Muscle of leg (tissue), 11 donors: ENCODE data around the gene SHROOM2. TPM values are rescaled to one million over a fixed set of nuclear protein-coding genes. Genes with fewer than 3 reads are reported as not detected.

Source experiments
- DNase-seq: peaks from one replicate; pipeline ENCODE4 v3.0.0; 2013
- H3K27ac ChIP-seq: one replicate; pipeline ENCODE4 v1.5.1; 2013; ENCODE audit warnings: mild to moderate bottlenecking, low read length, control low read depth
- H3K27me3 ChIP-seq: one replicate; pipeline ENCODE4 v1.6.1; 2013; ENCODE audit warnings: low read length; ENCODE audit not compliant: control insufficient read depth, insufficient read depth
- H3K36me3 ChIP-seq: one replicate; pipeline ENCODE4 v1.6.1; 2013; ENCODE audit warnings: low read length; ENCODE audit not compliant: control insufficient read depth, insufficient read depth
- H3K4me1 ChIP-seq: one replicate; pipeline ENCODE4 v1.6.1; 2013; ENCODE audit warnings: low read length; ENCODE audit not compliant: control insufficient read depth, insufficient read depth
- H3K4me3 ChIP-seq: one replicate; pipeline ENCODE4 v1.5.1; 2013; ENCODE audit warnings: low read length, control low read depth
- H3K9me3 ChIP-seq: replicated peaks from 2 replicates; pipeline ENCODE4 v1.6.1; 2013; ENCODE audit warnings: low read depth, low read length; ENCODE audit not compliant: control insufficient read depth
- WGBS: methylation state at CpG from one replicate; pipeline ENCODE4 v1.1.5; 2013; ENCODE audit warnings: missing lambda C conversion rate; ENCODE audit not compliant: insufficient coverage; 5-methylcytosine and 5-hydroxymethylcytosine counted together
- polyA plus RNA-seq, 8 donors: library from polyadenylated mRNA; unstranded; fragments of 120-200 nt; gene quantifications; one replicate each; pipeline versions ENCODE4 v1.2.1 to v1.2.3, GENCODE V29; 2013; ENCODE audit warnings: inconsistent platforms in 1 of 8, low replicate concordance in 1 of 8; ENCODE audit not compliant: insufficient read length in 8 of 8, insufficient read depth in 1 of 8
- total RNA-seq: library from RNA; stranded (reverse); fragments of 120-200 nt; gene quantifications from one replicate; pipeline ENCODE4 v1.2.4, GENCODE V29; 2013

Gene SHROOM2
- total and polyA plus RNA-seq, 9 donors, result 0.84 to 3.7 (median 1.7) TPM

GRCh38 chrX:9907645-9908387 is 121.6 kb downstream of the SHROOM2 start:
- Histone ChIP-seq H3K4me3 (no peak overlapping the region), H3K4me1 (peaks cover 6% of the 10 kb centered on the region), H3K27ac (no peak overlapping the region), H3K27me3 (peaks cover 29% of the 10 kb centered on the region), H3K36me3 (no peaks in the 10 kb centered on the region), H3K9me3 (no peaks in the 10 kb centered on the region)
- 71% methylated on average over 5 of the region's 8 CpGs for WGBS
- no peak for DNase-seq

- WGBS, result 84% methylated on average over 5 of the region's 6 CpGs
Observed at GRCh38 chrX:9909254-9909653, 123.0 kb downstream of the SHROOM2 start.

DNA sequence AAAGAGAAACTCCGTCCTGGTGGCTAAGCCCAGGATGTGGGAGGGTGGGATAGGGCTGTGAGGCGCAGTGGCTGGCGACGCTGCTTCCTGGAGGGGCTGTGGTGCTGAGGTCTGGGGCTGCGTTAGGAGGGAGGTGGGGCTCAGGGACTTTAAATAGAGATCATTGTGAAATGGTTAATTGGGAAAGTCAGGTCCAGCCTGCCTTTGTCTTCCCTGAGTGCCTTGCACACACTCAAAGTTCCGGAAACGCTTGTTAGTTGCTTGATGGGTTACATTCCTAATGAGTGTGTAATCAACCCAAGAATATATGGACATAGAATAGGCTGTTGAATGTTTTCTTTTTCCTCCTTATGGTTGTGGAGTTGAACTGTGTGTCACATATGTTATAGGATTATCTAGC is 125.3 kb downstream of the SHROOM2 start:
- WGBS, result 76% methylated on average over 7 of the region's 7 CpGs
- no peak overlapping the region for H3K27ac ChIP-seq
- no peaks in the 10 kb centered on the region for H3K9me3 ChIP-seq
- no peaks in the 10 kb centered on the region for H3K4me1 ChIP-seq
- H3K36me3 ChIP-seq, result no peaks in the 10 kb centered on the region
- peaks cover 32% of the 10 kb centered on the region for H3K27me3 ChIP-seq
- H3K4me3 ChIP-seq, result no peak overlapping the region
- no peak for DNase-seq

More at GRCh38 chrX:9909254-9909653, 123.0 kb downstream of the SHROOM2 start:
- Histone ChIP-seq H3K36me3 (no peaks in the 10 kb centered on the region), H3K9me3 (no peaks in the 10 kb centered on the region), H3K27me3 (peaks cover 30% of the 10 kb centered on the region), H3K4me1 (no peaks in the 10 kb centered on the region), H3K4me3 (no peak overlapping the region), H3K27ac (no peak overlapping the region)
- no peak for DNase-seq

GRCh38 chrX:9912351-9913145 is 126.3 kb downstream of the SHROOM2 start:
- H3K27me3 ChIP-seq, result peaks cover 33% of the 10 kb centered on the region
- 50% methylated on average over 23 of the region's 31 CpGs for WGBS
- DNase-seq, result peak; percentile 24

DNA sequence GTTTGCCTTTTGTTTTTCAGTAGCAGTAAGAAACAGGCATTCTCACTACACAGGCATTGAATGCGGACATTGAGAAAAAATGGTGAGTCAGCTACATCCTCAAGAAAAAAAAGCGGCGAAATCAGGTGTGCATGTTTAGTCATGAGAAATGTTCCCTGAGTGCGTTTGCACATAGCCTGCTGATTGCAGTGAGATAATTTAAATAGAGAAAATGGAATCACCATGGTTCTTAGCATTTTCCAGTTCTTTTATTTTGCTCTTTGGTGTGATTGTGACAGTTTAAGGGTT is 126.9 kb downstream of the SHROOM2 start:
- Histone ChIP-seq H3K27ac (no peak overlapping the region), H3K27me3 (peaks cover 28% of the 10 kb centered on the region), H3K4me1 (no peaks in the 10 kb centered on the region), H3K9me3 (no peaks in the 10 kb centered on the region), H3K4me3 (no peak overlapping the region), H3K36me3 (no peaks in the 10 kb centered on the region)
- WGBS, result 87% methylated on average over 3 of the region's 4 CpGs
- DNase-seq, result no peak

More at GRCh38 chrX:9912351-9913145, 126.3 kb downstream of the SHROOM2 start:
- no peak overlapping the region for H3K4me3 ChIP-seq
- no peaks in the 10 kb centered on the region for H3K4me1 ChIP-seq
- no peaks in the 10 kb centered on the region for H3K36me3 ChIP-seq
- H3K27ac ChIP-seq, result no peak overlapping the region
- H3K9me3 ChIP-seq, result no peaks in the 10 kb centered on the region

- no peaks in the 10 kb centered on the region for H3K9me3 ChIP-seq
- H3K36me3 ChIP-seq, result no peaks in the 10 kb centered on the region
- peaks cover 21% of the 10 kb centered on the region for H3K27me3 ChIP-seq
- no peak overlapping the region for H3K27ac ChIP-seq
- WGBS, result no CpG with 5 or more reads among the region's 5 CpGs
- no peaks in the 10 kb centered on the region for H3K4me1 ChIP-seq
- DNase-seq, result no peak
- no peak overlapping the region for H3K4me3 ChIP-seq
Observed at GRCh38 chrX:9917861-9918260, 131.6 kb downstream of the SHROOM2 start.

GRCh38 chrX:9919632-9920172 is 133.5 kb downstream of the SHROOM2 start:
- no peaks in the 10 kb centered on the region for H3K9me3 ChIP-seq
- WGBS, result 82% methylated on average over 3 of the region's 3 CpGs
- peaks cover 19% of the 10 kb centered on the region for H3K27me3 ChIP-seq
- no peak overlapping the region for H3K4me3 ChIP-seq
- DNase-seq, result no peak
- H3K36me3 ChIP-seq, result no peaks in the 10 kb centered on the region
- H3K4me1 ChIP-seq, result no peaks in the 10 kb centered on the region
- no peak overlapping the region for H3K27ac ChIP-seq

DNA sequence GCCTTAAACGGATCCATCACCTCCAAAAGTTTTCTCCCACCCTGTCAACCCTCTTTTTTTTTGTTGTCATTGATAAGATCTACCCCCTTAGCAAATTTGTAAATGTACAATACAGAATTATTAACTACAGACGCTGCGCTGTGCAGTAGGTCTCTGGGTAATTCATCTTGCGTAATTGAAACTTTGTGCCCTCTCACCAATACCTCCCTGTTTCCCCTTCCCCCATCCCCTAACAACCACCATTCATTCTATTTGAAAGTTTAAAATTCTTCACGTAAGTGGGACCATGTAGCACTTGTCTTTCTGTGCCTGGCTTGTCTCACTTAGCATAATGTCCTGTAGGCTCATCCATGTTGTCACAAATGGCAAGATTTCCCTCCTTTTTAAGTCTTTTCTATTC is 135.2 kb downstream of the SHROOM2 start:
- Histone ChIP-seq H3K4me3 (no peak overlapping the region), H3K9me3 (no peaks in the 10 kb centered on the region), H3K36me3 (no peaks in the 10 kb centered on the region), H3K4me1 (no peaks in the 10 kb centered on the region), H3K27me3 (peaks cover 30% of the 10 kb centered on the region), H3K27ac (no peak overlapping the region)
- WGBS, result 94% methylated on average over 4 of the region's 5 CpGs
- DNase-seq, result no peak

GRCh38 chrX:9923357-9923756 is 137.1 kb downstream of the SHROOM2 start:
- H3K36me3 ChIP-seq, result no peaks in the 10 kb centered on the region
- H3K27me3 ChIP-seq, result peaks cover 27% of the 10 kb centered on the region
- no peak for DNase-seq
- H3K9me3 ChIP-seq, result no peaks in the 10 kb centered on the region
- WGBS, result 66% methylated on average over 3 of the region's 5 CpGs
- no peak overlapping the region for H3K4me3 ChIP-seq
- no peak overlapping the region for H3K27ac ChIP-seq
- peaks cover 6% of the 10 kb centered on the region for H3K4me1 ChIP-seq

GRCh38 chrX:9926002-9926401 is 139.8 kb downstream of the SHROOM2 start:
- DNase-seq, result no peak
- Histone ChIP-seq H3K27me3 (peaks cover 19% of the 10 kb centered on the region), H3K27ac (no peak overlapping the region), H3K9me3 (no peaks in the 10 kb centered on the region), H3K4me3 (no peak overlapping the region), H3K36me3 (no peaks in the 10 kb centered on the region), H3K4me1 (peaks cover 6% of the 10 kb centered on the region)
- 91% methylated on average over 8 of the region's 9 CpGs for WGBS
